Heart left ventricle (tissue), 13 donors: ENCODE results near the gene PRRT1B.

Experiments used
- POLR2A ChIP-seq, 2 donors: fragments of 450-650 bp; IDR thresholded peaks; one replicate each; pipeline ENCODE4 v1.6.1; 2017; ENCODE audit warnings: antibody characterized with exemption in 2 of 2, mild to moderate bottlenecking in 2 of 2, moderate library complexity in 2 of 2
- TF ChIP-seq, protein P1 (sequence below), 12 donors: fragments of 200-600 bp; sonication (generic) in 4 of 12; IDR thresholded peaks; one replicate each; pipeline versions ENCODE4 v1.5.0 to v1.8.0; 2018 to 2022; ENCODE audit warnings: antibody characterized with exemption in 12 of 12, mild to moderate bottlenecking in 5 of 12
- donor health status: ischemic (EF 13 %, LVEDD 7.1; RV severe dilation, severe dysfunction).
- donor health status: DM: no; HTN: yes; CAD: no.
- donor health status: DM: no; HTN: no; CAD: no.
- donor health status: ischemic (EF 25% LVEDD 6.9; RV normal size, moderate dysfunction).
- donor health status: ischemic (EF 25% LVEDD 5.7; RV mildly dilated, moderate dysfunction).
- donor health status: ischemic (EF 35%, LVEDD 5.7; RV mildly dilated, moderate dysfunction).
- donor health status: nonischemic (EF 11% LVEDD 7.7; RV severe dilation, severe dysfunction).
- donor health status: DM: yes; HTN: yes; CAD: no.
- donor health status: PGD.
- donor health status: ischemic (EF 29% LVEDD 5.4; RV normal size, mild dysfunction).
- donor health status: nonischemic (EF 23%, LVEDD 6.1; RV moderate dilation, normal function).

GRCh38 chr9:131589993-131590392 lies 44.7 kb downstream of the PRRT1B start:
- TF ChIP-seq, protein P1, sequence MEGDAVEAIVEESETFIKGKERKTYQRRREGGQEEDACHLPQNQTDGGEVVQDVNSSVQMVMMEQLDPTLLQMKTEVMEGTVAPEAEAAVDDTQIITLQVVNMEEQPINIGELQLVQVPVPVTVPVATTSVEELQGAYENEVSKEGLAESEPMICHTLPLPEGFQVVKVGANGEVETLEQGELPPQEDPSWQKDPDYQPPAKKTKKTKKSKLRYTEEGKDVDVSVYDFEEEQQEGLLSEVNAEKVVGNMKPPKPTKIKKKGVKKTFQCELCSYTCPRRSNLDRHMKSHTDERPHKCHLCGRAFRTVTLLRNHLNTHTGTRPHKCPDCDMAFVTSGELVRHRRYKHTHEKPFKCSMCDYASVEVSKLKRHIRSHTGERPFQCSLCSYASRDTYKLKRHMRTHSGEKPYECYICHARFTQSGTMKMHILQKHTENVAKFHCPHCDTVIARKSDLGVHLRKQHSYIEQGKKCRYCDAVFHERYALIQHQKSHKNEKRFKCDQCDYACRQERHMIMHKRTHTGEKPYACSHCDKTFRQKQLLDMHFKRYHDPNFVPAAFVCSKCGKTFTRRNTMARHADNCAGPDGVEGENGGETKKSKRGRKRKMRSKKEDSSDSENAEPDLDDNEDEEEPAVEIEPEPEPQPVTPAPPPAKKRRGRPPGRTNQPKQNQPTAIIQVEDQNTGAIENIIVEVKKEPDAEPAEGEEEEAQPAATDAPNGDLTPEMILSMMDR (IDR thresholded peaks at IDR 0.05), result no peak
- no peak for TF ChIP-seq POLR2A (IDR thresholded peaks at IDR 0.05)
